Measurements from ENCODE around the gene WDR7. TPM values are rescaled to one million over a fixed set of nuclear protein-coding genes. Genes with fewer than 3 reads are reported as not detected.

The WDR7 gene
- total and polyA plus RNA-seq, 10 of the 15 experiments (the other 5 are each of a cell fraction or from before 2014, with no cell fraction given), result 2.8 to 16.5 (median 11.7) TPM

DNA sequence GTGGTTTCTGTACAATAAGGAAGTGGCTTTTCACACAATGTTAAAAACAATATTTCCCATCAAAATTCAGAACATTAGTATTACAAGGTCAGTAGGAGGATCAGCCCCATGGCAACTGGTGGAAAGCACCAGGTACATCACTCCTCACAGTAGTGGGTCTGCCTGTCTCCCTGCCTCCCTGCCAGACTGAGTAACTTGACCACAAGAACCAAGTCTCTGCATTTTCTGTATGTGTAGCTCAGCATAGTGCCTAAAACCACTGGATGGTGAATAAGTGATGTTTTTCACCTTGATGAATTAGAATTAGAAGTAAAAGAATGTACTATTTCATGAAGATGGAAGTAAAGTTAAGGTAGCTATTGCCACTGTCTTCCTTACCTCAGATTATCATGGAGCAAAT lies 4.1 kb upstream of the WDR7 start (continued):
- TF ChIP-seq, protein P1, sequence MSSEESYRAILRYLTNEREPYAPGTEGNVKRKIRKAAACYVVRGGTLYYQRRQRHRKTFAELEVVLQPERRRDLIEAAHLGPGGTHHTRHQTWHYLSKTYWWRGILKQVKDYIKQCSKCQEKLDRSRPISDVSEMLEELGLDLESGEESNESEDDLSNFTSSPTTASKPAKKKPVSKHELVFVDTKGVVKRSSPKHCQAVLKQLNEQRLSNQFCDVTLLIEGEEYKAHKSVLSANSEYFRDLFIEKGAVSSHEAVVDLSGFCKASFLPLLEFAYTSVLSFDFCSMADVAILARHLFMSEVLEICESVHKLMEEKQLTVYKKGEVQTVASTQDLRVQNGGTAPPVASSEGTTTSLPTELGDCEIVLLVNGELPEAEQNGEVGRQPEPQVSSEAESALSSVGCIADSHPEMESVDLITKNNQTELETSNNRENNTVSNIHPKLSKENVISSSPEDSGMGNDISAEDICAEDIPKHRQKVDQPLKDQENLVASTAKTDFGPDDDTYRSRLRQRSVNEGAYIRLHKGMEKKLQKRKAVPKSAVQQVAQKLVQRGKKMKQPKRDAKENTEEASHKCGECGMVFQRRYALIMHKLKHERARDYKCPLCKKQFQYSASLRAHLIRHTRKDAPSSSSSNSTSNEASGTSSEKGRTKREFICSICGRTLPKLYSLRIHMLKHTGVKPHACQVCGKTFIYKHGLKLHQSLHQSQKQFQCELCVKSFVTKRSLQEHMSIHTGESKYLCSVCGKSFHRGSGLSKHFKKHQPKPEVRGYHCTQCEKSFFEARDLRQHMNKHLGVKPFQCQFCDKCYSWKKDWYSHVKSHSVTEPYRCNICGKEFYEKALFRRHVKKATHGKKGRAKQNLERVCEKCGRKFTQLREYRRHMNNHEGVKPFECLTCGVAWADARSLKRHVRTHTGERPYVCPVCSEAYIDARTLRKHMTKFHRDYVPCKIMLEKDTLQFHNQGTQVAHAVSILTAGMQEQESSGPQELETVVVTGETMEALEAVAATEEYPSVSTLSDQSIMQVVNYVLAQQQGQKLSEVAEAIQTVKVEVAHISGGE (CRISPR knock-in tag; IDR thresholded peaks at IDR 0.05), result no peak
- TF ChIP-seq MTA2 (IDR thresholded peaks at IDR 0.05; ENCODE audit: low read depth) (peak; percentile 32; the same call in 1 of the 2 replicates), CHD4 (IDR thresholded peaks at IDR 0.05) (no peak), GATAD2B (conservative IDR thresholded peaks at IDR 0.05; ENCODE audit: low read depth) (0 out of 2 replicates have a peak, but pooled peaks have one; percentile 26), SPI1 (IDR thresholded peaks at IDR 0.05; ENCODE audit: borderline replicate concordance, insufficient read depth, low read depth, low read length) (peak; percentile 45), PML (IDR thresholded peaks at IDR 0.05; ENCODE audit: low read length) (no peak)
- TF ChIP-seq, protein P2, sequence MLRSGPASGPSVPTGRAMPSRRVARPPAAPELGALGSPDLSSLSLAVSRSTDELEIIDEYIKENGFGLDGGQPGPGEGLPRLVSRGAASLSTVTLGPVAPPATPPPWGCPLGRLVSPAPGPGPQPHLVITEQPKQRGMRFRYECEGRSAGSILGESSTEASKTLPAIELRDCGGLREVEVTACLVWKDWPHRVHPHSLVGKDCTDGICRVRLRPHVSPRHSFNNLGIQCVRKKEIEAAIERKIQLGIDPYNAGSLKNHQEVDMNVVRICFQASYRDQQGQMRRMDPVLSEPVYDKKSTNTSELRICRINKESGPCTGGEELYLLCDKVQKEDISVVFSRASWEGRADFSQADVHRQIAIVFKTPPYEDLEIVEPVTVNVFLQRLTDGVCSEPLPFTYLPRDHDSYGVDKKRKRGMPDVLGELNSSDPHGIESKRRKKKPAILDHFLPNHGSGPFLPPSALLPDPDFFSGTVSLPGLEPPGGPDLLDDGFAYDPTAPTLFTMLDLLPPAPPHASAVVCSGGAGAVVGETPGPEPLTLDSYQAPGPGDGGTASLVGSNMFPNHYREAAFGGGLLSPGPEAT (IDR thresholded peaks at IDR 0.05; ENCODE audit: low read depth), result peak; percentile 28; the same call in 1 of the 2 replicates
